Frontal cortex (tissue), 4 donors: ENCODE measurements around the gene DHRS4L2. TPM values are rescaled to one million over a fixed set of nuclear protein-coding genes. Genes with fewer than 3 reads are reported as not detected.
"Not testable (repeated sequence)": the region's sequence is repeated elsewhere in the genome, so short reads cannot be mapped to it uniquely, and the experiment has no call there.

Experiments used
- DNase-seq, 2 donors: peaks; one replicate each; pipeline ENCODE4 v3.0.0; 2012; ENCODE audit warnings: low spot score in 2 of 2
- FAIRE-seq: peaks from 2 replicates; lab custom pipeline; 2012; peaks lifted over from hg19 to GRCh38; lab: Jason Lieb, UNC
- total RNA-seq: library from RNA; depleted of rRNA; stranded (reverse); fragments of >200 nt; gene quantifications from one replicate; pipeline ENCODE4 v1.2.3, GENCODE V29; 2014
- donor health status: control.
- donor health status: control.
- donor health status: control.

Gene DHRS4L2
- total RNA-seq, 1 donor from 2014 or later, result 3.3 TPM

- FAIRE-seq, result no peak
- no peak for DNase-seq
Observed at GRCh38 chr14:24011051-24011450, 22.3 kb downstream of the DHRS4L2 start.

- not testable (repeated sequence) for DNase-seq, FAIRE-seq
Observed at GRCh38 chr14:24012726-24013273, 24.1 kb downstream of the DHRS4L2 start.

GRCh38 chr14:24013654-24014514 lies 25.2 kb downstream of the DHRS4L2 start:
- DNase-seq (peak; percentile 56 to 61), FAIRE-seq (no peak)

DNA sequence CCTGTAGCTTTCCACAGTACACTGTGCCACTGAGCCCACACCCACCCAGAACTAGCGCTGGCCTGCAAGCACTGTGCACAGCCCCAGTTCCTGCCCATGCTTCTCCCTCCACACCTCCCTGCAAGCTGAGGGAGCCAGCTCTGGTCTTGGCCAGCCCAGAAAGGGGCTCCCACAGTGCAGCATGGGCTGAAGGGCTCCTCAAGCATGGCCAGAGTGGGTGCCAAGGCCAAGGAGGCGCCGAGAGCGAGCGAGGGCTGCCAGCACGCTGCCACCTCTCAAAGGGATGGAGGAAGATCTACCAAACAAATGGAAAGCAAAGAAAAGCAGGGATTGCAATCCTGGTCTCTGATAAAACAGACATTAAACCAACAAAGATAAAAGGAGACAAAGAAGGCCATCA lies 27.0 kb downstream of the DHRS4L2 start:
- not testable (repeated sequence) for DNase-seq, FAIRE-seq

GRCh38 chr14:24018978-24019377 lies 30.2 kb downstream of the DHRS4L2 start:
- FAIRE-seq, DNase-seq: not testable (repeated sequence)

GRCh38 chr14:24019944-24020343 lies 31.2 kb downstream of the DHRS4L2 start:
- not testable (repeated sequence) for DNase-seq, FAIRE-seq

GRCh38 chr14:24020520-24020919 lies 31.8 kb downstream of the DHRS4L2 start:
- FAIRE-seq, DNase-seq: not testable (repeated sequence)

DNA sequence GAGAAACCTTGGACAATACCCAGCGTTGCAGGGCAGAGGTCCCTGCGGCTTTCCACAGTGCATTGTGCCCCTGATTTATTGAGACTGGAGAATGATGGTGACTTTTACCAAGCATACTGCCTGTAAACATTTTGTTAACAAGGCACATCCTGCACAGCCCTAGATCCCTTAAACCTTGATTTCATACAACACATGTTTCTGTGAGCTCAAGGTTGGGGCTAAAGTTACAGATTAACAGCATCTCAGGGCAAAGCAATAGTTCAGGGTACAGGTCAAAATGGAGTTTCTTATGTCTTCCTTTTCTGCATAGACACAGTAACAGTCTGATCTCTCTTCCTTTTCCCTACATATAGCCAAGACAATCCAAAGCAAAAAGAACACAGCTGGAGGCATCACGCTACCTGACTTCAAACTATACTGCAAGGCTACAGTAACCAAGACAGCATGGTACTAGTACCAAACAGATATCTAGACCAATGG lies 36.2 kb downstream of the DHRS4L2 start:
- not testable (repeated sequence) for DNase-seq, FAIRE-seq

DNA sequence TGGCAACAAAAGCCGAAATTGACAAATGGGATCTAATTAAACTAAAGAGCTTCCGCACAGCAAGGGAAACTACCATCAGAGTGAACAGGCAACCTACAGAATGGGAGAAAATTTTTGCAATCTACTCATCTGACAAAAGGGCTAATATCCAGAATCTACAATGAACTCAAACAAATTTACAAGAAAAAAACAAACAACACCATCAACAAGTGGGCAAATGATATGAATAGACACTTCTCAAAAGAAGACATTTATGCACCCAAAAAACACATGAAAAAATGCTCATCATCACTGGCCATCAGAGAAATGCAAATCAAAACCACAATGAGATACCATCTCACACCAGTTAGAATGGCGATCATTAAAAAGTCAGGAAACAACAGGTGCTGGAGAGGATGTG lies 41.0 kb downstream of the DHRS4L2 start:
- not testable (repeated sequence) for DNase-seq, FAIRE-seq

DNA sequence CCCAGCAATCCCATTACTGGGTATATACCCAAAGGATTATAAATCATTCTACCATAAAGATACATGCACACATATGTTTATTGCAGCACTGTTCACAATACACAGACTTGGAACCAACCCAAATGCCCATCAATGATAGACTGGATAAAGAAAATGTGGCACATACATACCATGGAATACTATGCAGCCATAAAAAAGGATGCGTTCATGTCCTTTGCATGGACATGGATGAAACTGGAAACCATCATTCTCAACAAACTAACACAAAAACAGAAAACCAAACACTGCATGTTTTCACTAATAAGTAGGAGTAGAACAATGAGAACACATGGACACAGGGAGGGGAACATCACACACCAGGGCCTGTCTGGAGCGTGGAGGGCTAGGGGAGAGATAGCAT lies 42.6 kb downstream of the DHRS4L2 start:
- not testable (repeated sequence) for DNase-seq, FAIRE-seq

DNA sequence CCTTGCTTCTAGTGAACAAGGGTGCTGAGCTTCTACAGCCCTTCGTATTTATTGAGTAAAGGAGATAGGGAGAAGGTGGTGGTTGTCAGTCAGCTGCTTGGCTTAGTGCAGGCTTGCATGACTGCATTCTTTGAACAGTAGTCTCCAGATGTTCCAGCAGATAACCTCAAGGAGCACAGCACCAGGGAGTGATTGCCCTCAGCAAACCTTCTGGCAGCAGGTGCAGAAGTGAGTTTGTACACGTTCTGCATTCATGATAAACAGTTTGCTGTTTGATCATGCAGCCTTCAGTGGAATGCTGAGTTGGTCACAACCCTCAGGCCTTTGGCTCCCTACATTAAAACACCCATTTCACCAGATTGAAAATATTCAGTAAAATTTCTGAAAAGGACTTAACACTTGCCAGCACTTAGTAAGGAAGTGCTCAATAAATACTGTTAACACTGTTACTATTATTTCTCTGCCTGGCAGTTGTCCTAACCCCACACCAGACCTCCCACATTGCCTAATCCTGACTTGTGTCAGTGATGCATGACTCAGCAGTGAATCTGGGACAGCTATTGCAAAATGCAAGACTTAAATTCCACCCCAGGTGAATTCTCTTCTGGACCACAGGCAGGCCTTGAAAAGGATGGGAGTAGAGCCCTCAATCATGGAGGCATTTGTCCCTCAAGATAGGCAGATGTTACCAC lies 44.1 kb downstream of the DHRS4L2 start:
- FAIRE-seq, result no peak
- DNase-seq, result no peak

DNA sequence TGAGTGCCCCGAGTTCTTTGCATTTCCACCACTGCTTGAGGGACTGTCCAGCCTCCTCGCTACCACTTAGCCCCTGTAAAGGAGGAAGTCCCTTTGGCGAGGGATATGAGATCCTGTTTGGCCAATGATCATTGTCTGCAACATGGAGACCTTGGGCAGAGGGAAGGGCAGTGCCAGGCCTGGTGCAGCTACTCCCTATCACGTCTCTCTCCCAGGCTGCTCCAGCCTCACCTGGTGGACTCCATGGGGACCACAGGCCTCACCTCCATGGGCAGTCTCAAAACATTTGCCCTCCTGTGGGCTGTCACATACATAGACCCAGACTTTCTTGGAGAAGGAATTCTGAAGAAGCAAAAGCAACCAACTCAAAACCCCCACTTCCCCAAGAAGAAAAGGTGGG lies 47.0 kb downstream of the DHRS4L2 start:
- DNase-seq, FAIRE-seq: not testable (repeated sequence)

- FAIRE-seq, result no peak
Observed at GRCh38 chr14:24036169-24036962, 47.6 kb downstream of the DHRS4L2 start.

DNA sequence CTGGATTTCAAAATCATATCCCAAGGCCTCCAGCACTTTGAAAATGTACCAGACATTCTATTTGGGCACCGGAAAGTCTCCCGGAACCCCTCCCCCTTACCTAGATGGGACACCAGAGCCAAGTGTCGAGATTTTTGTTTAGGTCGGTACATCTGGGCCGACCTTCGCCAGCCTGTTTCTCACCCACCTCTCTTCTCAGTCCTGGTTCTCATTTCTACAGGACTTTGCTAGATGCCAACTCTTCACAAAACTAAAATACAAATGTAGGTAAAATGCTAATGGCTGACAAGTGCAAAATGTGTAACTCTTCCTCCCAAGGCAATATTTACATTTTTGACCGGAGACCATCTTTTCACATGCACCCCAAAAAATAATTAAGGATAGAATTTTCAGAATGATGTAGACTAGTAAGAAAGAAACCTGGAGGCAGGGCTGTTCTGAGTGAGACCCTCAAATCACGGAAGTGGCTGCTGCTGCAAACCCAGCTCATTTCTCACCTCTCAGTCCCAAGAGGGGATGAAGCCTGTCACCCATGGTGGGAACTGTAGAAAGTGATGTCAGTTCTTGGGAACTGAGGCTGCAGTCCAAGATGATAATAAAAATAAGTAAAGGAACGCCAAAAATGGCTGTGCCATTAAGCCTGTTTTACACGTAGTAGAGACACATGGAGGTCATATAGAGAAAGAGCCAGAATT lies 48.4 kb downstream of the DHRS4L2 start:
- not testable (repeated sequence) for FAIRE-seq, DNase-seq

More at GRCh38 chr14:24036169-24036962, 47.6 kb downstream of the DHRS4L2 start:
- peak; percentile 61 to 69 for DNase-seq

DNA sequence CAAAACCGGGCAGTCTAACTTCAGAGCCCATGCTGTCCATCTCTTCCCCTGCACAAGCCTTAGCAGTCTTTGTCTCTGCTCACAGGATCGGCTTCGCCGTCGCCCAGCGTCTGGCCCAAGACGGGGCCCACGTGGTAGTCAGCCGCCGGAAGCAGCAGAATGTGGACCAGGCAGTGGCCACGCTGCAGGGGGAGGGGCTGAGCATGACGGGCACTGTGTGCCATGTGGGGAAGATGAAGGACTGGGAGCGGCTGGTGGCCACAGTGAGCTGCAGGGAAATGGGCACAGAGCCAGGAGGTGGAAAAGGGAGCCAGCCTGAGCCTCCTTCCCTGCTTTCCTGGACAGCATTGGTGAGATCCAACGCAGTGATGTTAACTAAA lies 48.9 kb downstream of the DHRS4L2 start:
- FAIRE-seq, result no peak
- no peak for DNase-seq

DNA sequence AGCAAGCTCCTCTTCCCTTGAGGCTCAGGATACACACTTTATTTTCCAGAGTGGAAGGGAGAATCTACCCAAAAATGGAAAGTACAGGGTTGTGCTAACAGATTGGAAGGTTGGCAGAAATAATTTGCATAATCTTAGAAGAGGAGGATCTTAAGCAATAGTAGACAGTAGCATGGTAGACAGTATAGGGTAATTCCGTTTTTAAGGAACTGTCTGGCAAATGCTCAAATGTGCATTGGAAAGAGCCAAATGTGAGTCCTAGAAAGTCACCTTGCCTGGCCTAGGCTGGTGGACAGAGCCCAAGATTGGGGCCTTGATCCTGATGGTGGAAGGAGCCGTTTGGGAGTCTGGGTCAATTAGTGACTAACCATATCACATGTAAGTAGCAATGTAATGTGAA lies 50.0 kb downstream of the DHRS4L2 start:
- no peak for FAIRE-seq
- no peak for DNase-seq

DNA sequence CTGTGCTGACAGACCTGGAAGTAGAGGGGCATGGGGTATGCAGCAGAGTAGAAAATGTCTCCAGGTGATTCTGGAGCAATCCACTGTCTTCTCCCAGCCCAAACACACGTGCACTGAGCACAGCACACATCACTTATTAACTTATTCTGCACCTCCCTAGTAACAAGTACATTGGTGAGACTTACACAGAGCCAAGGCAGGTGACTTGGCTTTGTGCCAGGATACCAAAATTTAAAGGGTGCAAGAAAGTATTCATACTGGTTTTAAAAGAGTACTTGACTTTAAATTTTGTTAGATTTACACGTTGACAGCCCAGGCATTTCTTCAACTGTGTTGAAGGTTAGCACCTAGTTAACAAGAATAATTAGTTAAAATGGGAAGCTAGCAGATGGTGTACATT lies 52.0 kb downstream of the DHRS4L2 start:
- DNase-seq, result no peak
- FAIRE-seq, result no peak

- no peak for DNase-seq
- FAIRE-seq, result no peak
Observed at GRCh38 chr14:24042746-24043145, 54.0 kb downstream of the DHRS4L2 start.

DNA sequence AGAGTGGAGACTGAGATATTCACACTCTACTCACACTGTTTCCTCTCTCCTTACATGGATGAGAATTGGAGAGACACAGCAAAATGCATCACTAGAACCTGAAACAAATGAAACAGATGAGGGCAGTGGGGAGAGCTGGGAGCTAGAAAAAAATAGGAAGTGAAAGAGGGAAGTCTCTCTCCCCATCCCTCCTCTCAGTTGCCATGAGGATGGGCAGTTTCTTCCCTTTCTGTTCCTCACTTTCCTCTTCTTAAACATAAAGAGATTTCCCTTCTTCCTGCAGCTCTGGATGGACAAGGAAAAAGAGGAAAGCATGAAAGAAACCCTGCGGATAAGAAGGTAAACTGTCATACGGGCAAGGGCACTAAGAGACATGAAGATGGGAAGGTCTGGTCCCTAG lies 60.3 kb downstream of the DHRS4L2 start:
- DNase-seq, FAIRE-seq: not testable (repeated sequence)
